ENCODE measurements around the gene AOC3. TPM values are rescaled to one million over a fixed set of nuclear protein-coding genes. Genes with fewer than 3 reads are reported as not detected.
A peak's percentile ranks its signal among the peaks of the same experiment; 100 is the strongest.

Gene AOC3
- total RNA-seq, result 0.04 TPM in 1 of 2 replicates, not detected in the other

- no peak for DNase-seq (ENCODE audit: low read depth, low spot score)
Observed at GRCh38 chr17:42850954-42851353, at the start of gene AOC3. AOC3 (plus strand) TSS chr17:42851199; CDS start chr17:42851344, 145 bp downstream.

- no peak for DNase-seq (ENCODE audit: low read depth, low spot score)
Observed at GRCh38 chr17:42803074-42803883, 47.7 kb upstream of the AOC3 start.

- no peak for DNase-seq (ENCODE audit: low read depth, low spot score)
Observed at GRCh38 chr17:42804918-42805367, 46.1 kb upstream of the AOC3 start.

- DNase-seq (ENCODE audit: low read depth, low spot score), result no peak
Observed at GRCh38 chr17:42806249-42806648, 44.8 kb upstream of the AOC3 start.

GRCh38 chr17:42809250-42809649, 41.7 kb upstream of the AOC3 start:
- no peak for DNase-seq (ENCODE audit: low read depth, low spot score)

- DNase-seq (ENCODE audit: low read depth, low spot score), result peak; percentile 77
Observed at GRCh38 chr17:42814633-42815399, 36.2 kb upstream of the AOC3 start.

- DNase-seq (ENCODE audit: low read depth, low spot score), result no peak
Observed at GRCh38 chr17:42817866-42818265, 33.1 kb upstream of the AOC3 start.

- DNase-seq (ENCODE audit: low read depth, low spot score), result no peak
Observed at GRCh38 chr17:42818379-42818778, 32.6 kb upstream of the AOC3 start.

- DNase-seq (ENCODE audit: low read depth, low spot score), result peak; percentile 45
Observed at GRCh38 chr17:42819939-42820535, 31.0 kb upstream of the AOC3 start.

GRCh38 chr17:42821176-42821575, 29.8 kb upstream of the AOC3 start:
- no peak for DNase-seq (ENCODE audit: low read depth, low spot score)

GRCh38 chr17:42827472-42827871, 23.5 kb upstream of the AOC3 start:
- no peak for DNase-seq (ENCODE audit: low read depth, low spot score)

- no peak for DNase-seq (ENCODE audit: low read depth, low spot score)
Observed at GRCh38 chr17:42830971-42831370, 20.0 kb upstream of the AOC3 start.

- no peak for DNase-seq (ENCODE audit: low read depth, low spot score)
Observed at GRCh38 chr17:42832213-42832933, 18.6 kb upstream of the AOC3 start.

GRCh38 chr17:42832934-42833766, 17.8 kb upstream of the AOC3 start, which contains the start of gene PSME3:
PSME3 (plus strand) TSS chr17:42833397; CDS start chr17:42833632, 235 bp downstream.
- peak; percentile 41 for DNase-seq (ENCODE audit: low read depth, low spot score)

GRCh38 chr17:42833767-42834422, 17.1 kb upstream of the AOC3 start:
- DNase-seq (ENCODE audit: low read depth, low spot score), result no peak

GRCh38 chr17:42835732-42836131, 15.3 kb upstream of the AOC3 start:
- DNase-seq (ENCODE audit: low read depth, low spot score), result no peak

GRCh38 chr17:42841975-42842685, 8.9 kb upstream of the AOC3 start:
- no peak for DNase-seq (ENCODE audit: low read depth, low spot score)

GRCh38 chr17:42843358-42843934, 7.6 kb upstream of the AOC3 start:
- peak; percentile 47 for DNase-seq (ENCODE audit: low read depth, low spot score)

GRCh38 chr17:42844271-42844670, 6.7 kb upstream of the AOC3 start, which contains the start of gene AOC2:
AOC2 (plus strand) TSS chr17:42844580; CDS start chr17:42844627, 47 bp downstream.
- DNase-seq (ENCODE audit: low read depth, low spot score), result no peak

Data from pulmonary artery endothelial cell (primary cell).